GM21526 (cell line): ENCODE results near the gene CCR5.
"Not testable (repeated sequence)": the region's sequence is repeated elsewhere in the genome, so short reads cannot be mapped to it uniquely, and the experiment has no call there.

Experiments used
- ATAC-seq: cut with Tn5 transposase; IDR thresholded peaks from one replicate; pipeline ENCODE4 v1.9.1; 2021; ENCODE audit warnings: moderate library complexity; ENCODE audit not compliant: unreplicated experiment, low FRiP score

The CCR5 gene

GRCh38 chr3:46370839-46371518, at the start of gene CCR5:
Gene CCR5 (plus strand): TSS chr3:46370946. CDS start chr3:46372903, 1,957 bp downstream.
- ATAC-seq: no peak

DNA sequence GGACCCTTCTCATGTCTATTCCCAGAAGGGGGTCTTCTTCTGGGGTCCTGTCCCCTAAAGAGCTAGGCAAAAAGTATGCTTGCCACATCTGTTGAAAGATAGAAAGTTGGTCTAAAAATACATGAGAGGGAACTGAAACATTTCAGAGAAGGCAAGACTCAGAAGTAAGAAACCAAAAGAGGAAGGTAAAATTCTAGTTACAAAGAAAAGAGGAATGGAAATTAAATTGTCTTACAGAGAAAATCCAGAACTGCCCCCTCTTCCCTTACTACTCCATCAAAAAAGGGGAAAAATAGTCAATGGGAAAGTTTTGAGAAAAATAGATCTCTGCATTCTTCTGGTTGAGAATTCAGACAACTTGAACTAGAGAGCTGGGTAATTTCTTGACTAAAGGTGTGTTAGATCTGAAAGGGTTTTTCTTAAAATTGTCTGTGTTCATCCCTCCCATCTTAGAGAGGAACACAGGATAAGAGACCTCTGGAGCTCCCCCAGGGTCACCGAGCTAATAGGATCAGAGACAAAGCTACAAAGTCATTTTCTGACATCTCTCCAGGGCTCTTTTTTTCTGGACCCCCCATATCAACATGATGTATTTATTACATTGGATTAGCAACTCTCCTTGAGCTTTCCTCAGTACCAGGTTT, 49.2 kb upstream of the CCR5 start:
- no peak for ATAC-seq

DNA sequence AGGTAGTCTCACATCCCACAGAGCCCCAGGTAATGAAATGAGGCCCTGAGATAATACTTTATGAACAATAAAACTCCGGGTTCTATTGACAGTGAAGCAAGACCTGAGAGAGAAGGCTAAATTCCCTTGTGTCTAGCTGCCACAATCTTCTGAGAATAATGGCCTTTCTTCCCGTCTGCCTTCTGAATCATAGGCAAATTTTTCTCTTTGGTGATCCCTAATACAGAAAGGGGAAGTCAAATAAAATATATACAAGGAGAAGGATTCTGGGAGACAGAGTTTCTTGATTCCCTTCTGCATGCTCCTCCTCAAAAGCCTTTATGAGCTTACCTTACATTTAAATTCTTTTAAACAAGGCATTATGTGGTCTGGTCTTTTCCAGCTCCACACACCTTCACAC, 46.7 kb upstream of the CCR5 start:
- no peak for ATAC-seq

- no peak for ATAC-seq
These were observed 45.0 kb upstream of the CCR5 start for GRCh38 chr3:46325645-46326300.

- not testable (repeated sequence) for ATAC-seq
These were observed 40.1 kb upstream of the CCR5 start for GRCh38 chr3:46330676-46331075.

DNA sequence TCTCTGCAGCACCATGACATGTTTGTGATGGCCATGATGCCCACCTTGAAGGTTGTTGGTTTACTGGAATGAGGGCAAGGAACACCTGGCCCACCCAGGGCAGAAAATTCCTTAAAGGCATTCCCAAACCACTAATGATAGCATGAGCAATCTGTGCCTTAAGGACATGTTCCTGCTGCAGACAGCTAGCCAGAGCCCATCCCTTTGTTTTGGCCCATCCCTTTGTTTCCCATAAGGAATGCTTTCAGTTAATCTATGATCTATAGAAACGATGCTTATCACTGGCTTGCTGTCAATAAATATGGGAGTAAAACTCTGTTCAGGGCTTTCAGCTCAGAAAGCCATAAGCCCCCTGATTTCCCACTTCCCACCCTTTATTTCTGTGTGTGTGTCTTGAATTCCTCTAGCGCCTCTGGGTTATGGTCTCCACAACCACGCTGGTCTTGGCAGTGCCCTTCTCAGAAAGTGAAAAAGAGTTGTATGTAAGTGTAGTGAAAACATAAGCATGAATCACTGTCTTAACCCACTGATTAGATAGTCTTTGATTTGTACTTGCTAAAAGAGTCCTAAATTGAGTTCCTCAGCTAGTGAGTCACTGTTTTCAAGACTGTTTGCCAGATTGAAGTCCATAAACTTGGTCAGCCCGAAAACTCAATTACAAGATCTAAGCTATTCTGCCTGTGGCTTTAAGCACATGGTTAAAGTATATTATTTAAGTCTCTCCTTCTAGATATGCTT, 35.8 kb upstream of the CCR5 start:
- ATAC-seq: no peak

DNA sequence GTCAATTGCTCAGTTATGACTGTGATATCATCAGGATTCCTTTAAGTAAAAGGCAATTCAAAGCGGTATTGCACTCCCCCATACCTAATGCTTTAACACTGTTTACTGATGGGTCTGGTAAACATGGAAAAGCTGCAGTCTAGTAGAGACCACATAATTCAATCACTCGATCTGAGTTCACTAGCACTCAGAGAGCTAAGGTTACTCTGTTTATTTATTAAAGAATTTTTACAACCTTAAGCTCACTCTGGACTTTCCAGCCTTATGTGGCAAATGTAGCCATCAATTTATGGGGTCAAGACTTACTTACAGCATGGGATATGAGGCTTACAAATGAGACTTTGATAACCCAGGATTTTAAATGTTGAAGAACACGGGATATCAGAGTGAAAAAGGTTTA, 35.2 kb upstream of the CCR5 start:
- no peak for ATAC-seq

GRCh38 chr3:46337911-46338310, 32.8 kb upstream of the CCR5 start:
- ATAC-seq: no peak

GRCh38 chr3:46338840-46339239, 31.9 kb upstream of the CCR5 start:
- no peak for ATAC-seq

DNA sequence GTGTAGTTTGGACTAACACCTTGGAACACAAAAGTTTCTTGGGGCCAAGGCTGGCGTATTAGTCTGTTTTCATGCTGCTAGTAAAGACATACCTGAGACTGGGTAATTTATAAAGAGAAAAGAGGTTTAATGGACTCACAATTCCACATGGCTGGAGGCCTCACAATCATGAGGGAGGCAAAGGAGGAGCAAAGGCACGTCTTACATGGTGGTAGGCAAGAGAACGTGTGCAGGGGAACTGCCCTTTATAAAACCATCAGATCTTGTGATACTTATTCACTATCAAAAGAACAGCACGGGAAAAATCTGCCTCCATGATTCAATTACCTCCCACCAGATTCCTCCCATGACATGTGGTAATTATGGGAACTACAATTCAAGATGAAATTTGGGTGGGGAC, 26.3 kb upstream of the CCR5 start:
- ATAC-seq: no peak

DNA sequence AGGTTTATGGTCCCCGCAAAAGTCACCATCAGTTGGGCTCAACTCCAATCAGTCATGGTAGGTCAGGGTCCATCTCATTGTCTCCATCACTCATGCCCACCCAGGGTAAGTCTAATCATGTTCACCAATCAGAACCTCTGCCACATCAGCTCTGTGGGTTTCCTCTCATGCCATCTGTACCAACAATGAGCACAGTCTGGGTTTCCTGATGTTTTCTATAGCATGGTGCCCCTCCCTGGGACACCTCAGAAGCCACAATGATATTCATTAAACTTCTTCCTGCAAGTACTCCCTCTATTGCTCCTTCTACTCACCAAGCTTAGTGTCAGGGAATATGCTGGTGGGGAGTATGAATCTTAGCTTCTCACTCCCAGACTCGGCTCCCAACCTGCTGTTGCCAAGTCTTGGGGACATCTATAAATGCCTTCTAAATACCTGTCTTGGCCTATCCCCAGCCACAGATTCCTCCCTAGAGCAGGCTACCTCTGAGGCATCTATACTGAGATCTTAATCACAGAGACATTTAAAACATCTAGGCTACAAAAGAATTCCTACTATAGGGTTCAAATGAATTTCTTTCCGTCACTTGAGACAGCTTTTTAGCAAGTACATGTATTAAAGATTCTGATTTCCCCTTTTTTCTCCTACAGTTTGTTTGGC, 21.8 kb upstream of the CCR5 start:
- no peak for ATAC-seq

DNA sequence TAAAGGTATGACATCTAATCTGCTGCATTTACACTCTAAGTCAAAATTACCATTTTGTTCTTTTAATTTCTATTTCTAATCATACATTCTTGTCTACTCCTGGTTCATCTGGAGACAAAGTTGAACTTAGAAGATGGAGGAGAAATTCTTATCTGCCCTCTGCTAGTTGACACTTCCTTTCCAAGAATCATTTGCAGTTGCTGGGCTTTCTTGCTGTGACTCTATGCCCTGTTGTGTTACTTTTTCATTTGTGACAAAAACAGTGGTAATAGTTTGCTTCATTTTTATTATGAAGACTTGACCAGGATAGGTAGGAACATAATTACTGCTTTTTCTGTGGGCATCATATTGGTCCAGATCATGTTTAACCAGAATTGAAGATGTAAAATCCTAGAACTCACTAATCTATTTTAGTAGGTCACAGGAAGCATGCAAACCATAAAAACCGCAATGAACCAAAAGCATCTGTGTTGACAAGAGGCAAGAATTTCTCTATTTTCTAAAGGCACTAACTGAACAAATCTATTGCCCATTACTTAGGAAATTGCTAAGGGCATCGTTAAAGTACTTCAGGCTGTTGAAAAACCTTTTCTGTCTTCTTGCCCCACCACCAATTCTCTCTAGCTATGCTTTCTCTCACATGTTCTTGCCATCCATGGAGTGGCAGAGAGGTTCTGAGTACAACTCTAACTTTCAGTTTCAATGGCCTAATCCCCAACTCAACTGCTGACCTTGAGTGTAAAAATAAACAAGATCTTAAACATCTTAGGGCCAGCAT, 21.1 kb upstream of the CCR5 start:
- peak; percentile 63 for ATAC-seq

GRCh38 chr3:46350262-46350565, 20.5 kb upstream of the CCR5 start:
- peak; percentile 10 for ATAC-seq

GRCh38 chr3:46351646-46352045, 19.1 kb upstream of the CCR5 start:
- ATAC-seq: no peak

DNA sequence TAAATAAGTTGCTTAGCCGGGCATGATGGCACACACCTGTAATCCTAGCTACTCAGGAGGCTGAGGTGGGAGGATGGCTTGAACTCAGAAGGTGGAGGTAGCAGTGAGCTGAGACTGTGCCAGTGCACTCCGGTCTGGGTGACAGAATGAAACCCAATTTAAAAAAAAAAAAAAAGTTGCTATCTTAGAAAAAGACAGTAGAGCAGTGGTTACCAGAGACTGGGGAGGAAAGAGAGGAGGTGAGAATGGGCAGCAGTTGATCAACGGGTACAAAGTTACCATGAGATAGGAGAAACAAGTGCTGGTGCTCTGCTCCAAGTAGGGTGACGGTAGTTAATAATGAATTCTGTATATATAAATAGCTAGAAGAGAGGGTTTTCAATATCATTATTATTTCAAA, 17.7 kb upstream of the CCR5 start:
- no peak for ATAC-seq

DNA sequence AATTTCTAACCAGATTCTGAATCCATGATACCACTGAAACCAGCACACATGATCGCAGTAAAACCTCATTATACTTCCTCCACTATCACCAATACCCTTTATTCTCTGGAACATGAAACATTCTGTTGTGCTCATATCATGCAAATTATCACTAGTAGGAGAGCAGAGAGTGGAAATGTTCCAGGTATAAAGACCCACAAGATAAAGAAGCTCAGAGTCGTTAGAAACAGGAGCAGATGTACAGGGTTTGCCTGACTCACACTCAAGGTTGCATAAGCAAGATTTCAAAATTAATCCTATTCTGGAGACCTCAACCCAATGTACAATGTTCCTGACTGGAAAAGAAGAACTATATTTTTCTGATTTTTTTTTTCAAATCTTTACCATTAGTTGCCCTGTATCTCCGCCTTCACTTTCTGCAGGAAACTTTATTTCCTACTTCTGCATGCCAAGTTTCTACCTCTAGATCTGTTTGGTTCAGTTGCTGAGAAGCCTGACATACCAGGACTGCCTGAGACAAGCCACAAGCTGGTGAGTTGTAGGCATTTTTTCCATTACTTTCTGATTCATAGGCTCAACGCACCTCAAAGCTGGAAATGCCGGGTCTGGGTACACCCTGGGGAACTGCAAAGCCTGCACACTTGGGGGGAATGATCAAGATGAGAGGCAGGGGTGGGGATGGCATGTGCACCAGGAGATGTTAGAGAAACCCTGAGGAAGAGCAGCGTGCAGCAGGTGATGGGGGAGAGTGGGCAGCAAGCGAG, 16.9 kb upstream of the CCR5 start, which contains the start of gene CCR2:
CCR2 (plus strand) TSS at position 465 of the 764 bp plus-strand sequence. CDS start 3,417 bp downstream, outside the sequence.
- ATAC-seq: no peak

DNA sequence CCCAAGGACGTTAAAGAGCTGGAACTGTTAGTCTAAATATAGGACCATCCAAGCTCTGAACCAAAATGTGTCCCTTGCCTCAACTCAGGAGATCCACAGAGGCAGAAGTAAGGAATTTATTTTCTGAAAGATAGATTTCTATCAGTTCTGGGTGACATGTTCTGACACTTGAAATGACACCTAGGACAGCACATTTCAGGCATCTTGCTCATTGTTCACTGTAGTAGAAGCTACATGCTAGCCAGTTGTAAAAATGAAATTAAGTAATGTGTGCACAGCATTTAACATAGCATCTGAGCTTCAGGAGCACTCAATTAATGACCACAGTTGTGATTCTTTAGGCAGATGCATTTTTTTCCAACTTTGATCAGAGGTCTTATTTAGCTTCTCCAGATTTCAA, 16.3 kb upstream of the CCR5 start:
- ATAC-seq: no peak

- ATAC-seq: no peak
These were observed 15.8 kb upstream of the CCR5 start for GRCh38 chr3:46354984-46355383.

DNA sequence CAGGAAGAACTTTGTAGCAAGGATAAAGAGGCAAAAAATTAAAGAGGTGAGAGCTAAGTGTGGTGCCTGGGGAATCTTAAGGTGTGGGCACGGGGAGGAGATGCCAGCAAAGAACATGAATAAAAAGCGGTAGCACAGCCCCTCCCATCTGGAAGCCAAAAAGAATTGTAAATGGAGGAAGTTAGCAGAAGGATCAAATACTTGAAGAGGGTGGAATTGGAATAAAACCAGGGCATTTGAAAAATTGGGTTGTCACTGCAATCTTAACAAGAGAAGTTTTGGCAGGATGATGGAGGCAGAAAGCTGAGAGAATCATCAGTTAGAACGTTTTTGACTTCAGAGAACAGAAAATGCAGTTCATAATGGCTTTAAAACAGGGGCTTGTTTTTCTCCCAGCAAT, 14.5 kb upstream of the CCR5 start:
- ATAC-seq: no peak
